H1 (cell line): ENCODE results near the gene SLC22A23. TPM values are rescaled to one million over a fixed set of nuclear protein-coding genes. Genes with fewer than 3 reads are reported as not detected.

Experiments used
- CTCF ChIA-PET: fragments of 300-600 bp; sonication (Branson Sonifier 250); formaldehyde crosslinking; loops from one replicate; lab custom pipeline; 2021; ENCODE audit not compliant: partially characterized antibody; lab: Charles Lee
- POLR2A ChIA-PET: fragments of 300-600 bp; sonication (Branson Sonifier 250); formaldehyde crosslinking; loops from one replicate; lab custom pipeline; 2021; ENCODE audit warnings: inconsistent platforms; ENCODE audit not compliant: partially characterized antibody; lab: Charles Lee
- DNase-seq, 2 experiments: peaks; one replicate each; pipeline versions ENCODE4 v3.0.0 to v3.0.0-alpha.2; 2010 to 2022; ENCODE audit warnings: low spot score in 2 of 2, low read depth in 1 of 2, mixed read lengths in 1 of 2
- FAIRE-seq: peaks from 2 replicates; lab custom pipeline; 2011; peaks lifted over from hg19 to GRCh38; lab: Jason Lieb, UNC
- H2AFZ ChIP-seq: 2 replicates; pipeline ENCODE4 v1.8.1; 2012; ENCODE audit warnings: low read length, inconsistent platforms
- H2AK5ac ChIP-seq: 2 replicates; pipeline ENCODE4 v1.6.1; 2013; ENCODE audit warnings: low read depth, low read length
- H2BK120ac ChIP-seq: replicated peaks from 2 replicates; pipeline ENCODE3; 2013; ENCODE audit warnings: low read depth, low read length, inconsistent platforms
- H2BK12ac ChIP-seq: 2 replicates; pipeline ENCODE4 v1.6.1; 2013; ENCODE audit warnings: low read depth, low read length
- H2BK15ac ChIP-seq: 2 replicates; pipeline ENCODE4 v1.6.1; 2013; ENCODE audit warnings: low read length
- H2BK20ac ChIP-seq: 2 replicates; pipeline ENCODE4 v1.6.1; 2013; ENCODE audit warnings: low read length
- H2BK5ac ChIP-seq: 2 replicates; pipeline ENCODE4 v1.6.1; 2013; ENCODE audit warnings: low read depth, low read length
- H3K14ac ChIP-seq: 2 replicates; pipeline ENCODE4 v1.6.1; 2013; ENCODE audit warnings: inconsistent platforms; ENCODE audit not compliant: insufficient read length
- H3K18ac ChIP-seq: 2 replicates; pipeline ENCODE4 v1.6.1; 2013; ENCODE audit warnings: low read length; ENCODE audit errors: extremely low read depth
- H3K23ac ChIP-seq: 2 replicates; pipeline ENCODE4 v1.6.1; 2013; ENCODE audit warnings: inconsistent platforms; ENCODE audit not compliant: insufficient read length
- H3K23me2 ChIP-seq: 2 replicates; pipeline ENCODE4 v1.6.1; 2013; ENCODE audit warnings: low read depth, low read length
- H3K27ac ChIP-seq: 2 replicates; pipeline ENCODE4 v1.6.1; 2011; ENCODE audit warnings: low read depth, low read length, inconsistent platforms
- H3K27me3 ChIP-seq, 4 experiments: replicated peaks in 1 of 4; 1 replicate in 1 of 4; 2 replicates in 3 of 4; pipeline versions ENCODE4 v1.6.1 to v1.8.1; 2011 to 2013; ENCODE audit warnings: low read length in 3 of 4, mild to moderate bottlenecking in 3 of 4, inconsistent platforms in 2 of 4, mixed read lengths in 2 of 4, moderate library complexity in 1 of 4; ENCODE audit not compliant: control insufficient read depth in 3 of 4, insufficient read depth in 3 of 4; ENCODE audit errors: extremely low read depth in 1 of 4
- H3K36me3 ChIP-seq, 4 experiments: 2 replicates each; pipeline versions ENCODE4 v1.6.1 to v1.8.1; 2011 to 2013; ENCODE audit warnings: mild to moderate bottlenecking in 4 of 4, low read length in 3 of 4, moderate library complexity in 2 of 4, control low read depth in 1 of 4, inconsistent platforms in 1 of 4; ENCODE audit not compliant: insufficient read depth in 4 of 4, control insufficient read depth in 2 of 4
- H3K4ac ChIP-seq: replicated peaks from 2 replicates; pipeline ENCODE3; 2013; ENCODE audit warnings: low read length, low read depth, mixed read lengths, inconsistent platforms; ENCODE audit not compliant: insufficient read length
- H3K4me1 ChIP-seq, 4 experiments: replicated peaks in 1 of 4; 1 replicate in 1 of 4; 2 replicates in 3 of 4; pipeline versions ENCODE4 v1.6.1 to v1.8.1; 2011 to 2013; ENCODE audit warnings: low read length in 3 of 4, inconsistent platforms in 2 of 4, mixed read lengths in 1 of 4; ENCODE audit not compliant: insufficient read depth in 4 of 4, control insufficient read depth in 3 of 4
- H3K4me2 ChIP-seq, 2 experiments: 2 replicates each; pipeline versions ENCODE4 v1.6.1 to v1.8.1; 2011 to 2013; ENCODE audit warnings: low read depth in 2 of 2, low read length in 2 of 2, control low read depth in 1 of 2, inconsistent platforms in 1 of 2, mild to moderate bottlenecking in 1 of 2; ENCODE audit not compliant: insufficient read depth in 1 of 2
- H3K4me3 ChIP-seq, 4 experiments: fragments of 200-600, 300-600 bp in 1 of 4; sonication (generic), shearing (Covaris generic), sonication (Bioruptor Twin) in 1 of 4; 2 replicates each; pipeline versions ENCODE4 v1.5.1 to v1.8.1; 2011 to 2016; ENCODE audit warnings: low read length in 4 of 4, low read depth in 3 of 4, control low read depth in 2 of 4, inconsistent platforms in 2 of 4, mild to moderate bottlenecking in 2 of 4, mixed read lengths in 1 of 4, moderate library complexity in 1 of 4; ENCODE audit not compliant: insufficient read depth in 2 of 4; ENCODE audit errors: extremely low read depth in 1 of 4
- H3K56ac ChIP-seq: replicated peaks from 2 replicates; pipeline ENCODE3; 2013; ENCODE audit warnings: low read depth, mild to moderate bottlenecking, mixed read lengths, low read length, inconsistent platforms; ENCODE audit not compliant: insufficient read length
- H3K79me1 ChIP-seq: 2 replicates; pipeline ENCODE4 v1.6.1; 2013; ENCODE audit warnings: low read depth, low read length, control low read depth
- H3K79me2 ChIP-seq, 2 experiments: 2 replicates each; pipeline versions ENCODE4 v1.6.1 to v1.8.1; 2012 to 2013; ENCODE audit warnings: low read length in 2 of 2, mild to moderate bottlenecking in 2 of 2, inconsistent platforms in 1 of 2; ENCODE audit not compliant: insufficient read depth in 2 of 2, control insufficient read depth in 1 of 2
- H3K9ac ChIP-seq, 4 experiments: replicated peaks in 1 of 4; 1 replicate in 1 of 4; 2 replicates in 3 of 4; pipeline versions ENCODE4 v1.6.1 to v1.8.1; 2011 to 2013; ENCODE audit warnings: low read depth in 3 of 4, low read length in 3 of 4, control low read depth in 2 of 4, mild to moderate bottlenecking in 2 of 4, moderate library complexity in 2 of 4, inconsistent platforms in 1 of 4; ENCODE audit errors: extremely low read depth in 1 of 4
- H3K9me3 ChIP-seq, 2 experiments: 2 replicates each; pipeline versions ENCODE4 v1.6.1 to v1.8.1; 2012 to 2013; ENCODE audit warnings: mild to moderate bottlenecking in 2 of 2, moderate library complexity in 2 of 2, control low read depth in 1 of 2, inconsistent platforms in 1 of 2, low read depth in 1 of 2, low read length in 1 of 2, mixed read lengths in 1 of 2; ENCODE audit not compliant: insufficient read depth in 2 of 2
- H4K20me1 ChIP-seq, 2 experiments: replicated peaks in 1 of 2; 2 replicates each; pipeline versions ENCODE3 to v1.8.1; 2011 to 2013; ENCODE audit warnings: inconsistent platforms in 2 of 2, low read length in 2 of 2, mild to moderate bottlenecking in 1 of 2; ENCODE audit not compliant: insufficient read depth in 2 of 2, control insufficient read depth in 1 of 2
- H4K5ac ChIP-seq: 2 replicates; pipeline ENCODE4 v1.6.1; 2013; ENCODE audit warnings: low read length, low read depth, mixed read lengths, inconsistent platforms; ENCODE audit not compliant: insufficient read length
- H4K8ac ChIP-seq: 2 replicates; pipeline ENCODE4 v1.8.0; 2013; ENCODE audit warnings: mild to moderate bottlenecking, moderate library complexity, low read length, inconsistent platforms; ENCODE audit not compliant: insufficient read depth; ENCODE audit errors: extremely low read depth
- H4K91ac ChIP-seq: replicated peaks from 2 replicates; pipeline ENCODE3; 2013; ENCODE audit warnings: low read length, mixed read lengths, inconsistent platforms; ENCODE audit not compliant: insufficient read length
- HDAC6 ChIP-seq: IDR thresholded peaks from one replicate; pipeline ENCODE4 v1.7.1; 2012; ENCODE audit warnings: low read depth, mild to moderate bottlenecking, inconsistent platforms, low read length, moderate library complexity
- JUND ChIP-seq: IDR thresholded peaks from 2 replicates; pipeline ENCODE4 v1.6.1; 2011; ENCODE audit warnings: mild to moderate bottlenecking, improper control_type of control experiment, low read length
- WGBS, 2 experiments: shearing (Covaris generic) in 1 of 2; methylation state at CpG; one replicate each; pipeline versions ENCODE4 v1.1.6 to v1.1.7; 2013 to 2015; ENCODE audit warnings: low lambda C conversion rate in 2 of 2, mixed read lengths in 2 of 2, inconsistent platforms in 1 of 2, low coverage in 1 of 2, missing lambda C conversion rate in 1 of 2; ENCODE audit not compliant: insufficient replicate concordance in 2 of 2, insufficient coverage in 1 of 2, insufficient read length in 1 of 2; ENCODE audit errors: extremely low coverage in 1 of 2, missing lambda C conversion rate in 1 of 2; 5-methylcytosine and 5-hydroxymethylcytosine counted together
- polyA plus RNA-seq, 7 experiments: library from polyadenylated mRNA; depleted of rRNA in 3 of 7; stranded (reverse) in 5 of 7; unstranded in 2 of 7; fragments of >200 nt in 5 of 7; fragments of 200-250 nt in 2 of 7; gene quantifications; 1 replicate in 5 of 7; 2 replicates in 1 of 7; 4 replicates in 1 of 7; pipeline versions ENCODE4 v1.2.1 to v1.2.3, GENCODE V29; 2011 to 2013; ENCODE audit warnings: missing spikeins in 2 of 7, mixed read lengths in 2 of 7
- total RNA-seq: library from RNA; stranded (reverse); fragmentation: NEBNext Ultra II Directional; extraction: Animal tissue kit (Norgen Biotek cat#: 25700); gene quantifications from 2 replicates; pipeline ENCODE4 v1.2.1, GENCODE V29; 2021

SLC22A23 gene
- total and polyA plus RNA-seq, 2 of the 8 experiments (the other 6 are each of a cell fraction or from before 2014, with no cell fraction given), result 9.9 to 38.4 TPM

DNA sequence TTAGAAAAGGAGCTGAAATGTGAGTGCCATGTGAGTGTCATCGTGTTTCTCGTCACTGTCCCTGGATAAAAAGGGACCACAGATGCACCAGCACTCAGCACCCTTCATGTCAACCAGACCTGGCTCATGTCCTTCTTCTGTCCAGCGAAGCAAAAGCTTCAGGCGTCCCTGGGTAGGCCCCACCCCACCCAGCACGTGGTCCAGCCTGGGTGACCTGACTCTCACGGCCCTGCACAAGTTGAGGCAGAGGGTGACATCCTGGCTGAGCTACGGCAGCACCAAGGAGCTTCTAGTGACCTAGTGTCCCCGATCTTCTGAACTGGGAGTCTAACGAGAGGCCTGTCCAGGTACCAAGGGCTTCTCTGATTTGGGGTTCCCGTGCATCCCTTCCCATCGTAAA is 160.3 kb downstream of the SLC22A23 start:
- no peaks in the 10 kb centered on the region for H3K9me3 ChIP-seq
- no peak overlapping the region for H2BK12ac ChIP-seq
- H2BK20ac ChIP-seq, result no peak overlapping the region
- no peak overlapping the region for H2AK5ac ChIP-seq
- H3K23me2 ChIP-seq, result no peaks in the 10 kb centered on the region
- no peak overlapping the region for H3K4ac ChIP-seq
- H3K79me1 ChIP-seq, result no peaks in the 10 kb centered on the region
- H4K20me1 ChIP-seq, result no peaks in the 10 kb centered on the region
- H3K4me2 ChIP-seq, result no peak overlapping the region
- no peak overlapping the region for H2BK15ac ChIP-seq
- DNase-seq (no peak), FAIRE-seq (no peak)
- no peak overlapping the region for H3K4me3 ChIP-seq
- ChIA-PET CTCF (interaction anchor here (0.7 to 6.0 kb wide), 24 partner anchors 9 to 436 kb away, joined by 3 to 35 read pairs (median 4); no protein-coding TSS in a partner anchor), POLR2A (interaction anchor here (0.8 to 1.1 kb wide), 2 partner anchors 10 to 24 kb away, joined by 3 read pairs; no protein-coding TSS in a partner anchor)
- H4K8ac ChIP-seq, result no peak overlapping the region
- H3K14ac ChIP-seq, result no peak overlapping the region
- no peak overlapping the region for H2BK120ac ChIP-seq
- H3K18ac ChIP-seq, result no peak overlapping the region
- H3K56ac ChIP-seq, result no peak overlapping the region
- 94% methylated on average over 11 of the region's 11 CpGs; no CpG with 5 or more reads in 1 of the 2 experiments for WGBS, 2 experiments
- no peaks in the 10 kb centered on the region; a peak in 2 of 8 replicates for H3K36me3 ChIP-seq
- no peak overlapping the region for H2BK5ac ChIP-seq
- no peak overlapping the region for H3K23ac ChIP-seq
- H3K9ac ChIP-seq, result no peak overlapping the region
- no peaks in the 10 kb centered on the region for H3K79me2 ChIP-seq
- H3K27me3 ChIP-seq, result no peaks in the 10 kb centered on the region
- no peak overlapping the region for H2AFZ ChIP-seq
- no peak overlapping the region for H4K91ac ChIP-seq
- H4K5ac ChIP-seq, result no peak overlapping the region
- H3K27ac ChIP-seq, result no peak overlapping the region
- no peaks in the 10 kb centered on the region for H3K4me1 ChIP-seq
- TF ChIP-seq HDAC6 (no peak), JUND (no peak)
